Activated T-cell treated with anti-CD3 and anti-CD28 coated beads, Interleukin-2, amount 50 U/mL, for 4 hours (primary cell): ENCODE results near the gene CCL22. TPM values are rescaled to one million over a fixed set of nuclear protein-coding genes. Genes with fewer than 3 reads are reported as not detected.
"Not testable (repeated sequence)": the region's sequence is repeated elsewhere in the genome, so short reads cannot be mapped to it uniquely, and the experiment has no call there.

ENCODE experiments used
- ATAC-seq, 2 donors: fragments of 200-7000 bp; cut with Tn5 transposase; one replicate each; pipeline ENCODE4 v1.10.0; 2021
- DNase-seq: peaks from one replicate; pipeline ENCODE4 v3.0.0-alpha.2; 2020
- H3K27me3 Mint-ChIP-seq: one replicate; pipeline ENCODE4 v1.8.0; 2021; ENCODE audit warnings: low read depth, mixed read lengths
- H3K36me3 Mint-ChIP-seq: one replicate; pipeline ENCODE4 v1.8.0; 2022; ENCODE audit warnings: mixed read lengths; ENCODE audit not compliant: insufficient read depth
- H3K4me1 Mint-ChIP-seq: one replicate; pipeline ENCODE4 v1.8.0; 2021; ENCODE audit warnings: low read depth, mixed read lengths
- H3K4me3 Mint-ChIP-seq: one replicate; pipeline ENCODE4 v1.8.0; 2021; ENCODE audit warnings: mild to moderate bottlenecking, moderate library complexity, mixed read lengths
- H3K9me3 Mint-ChIP-seq: one replicate; pipeline ENCODE4 v1.8.0; 2021; ENCODE audit warnings: mixed read lengths
- total RNA-seq, 3 donors: library from RNA; stranded (reverse); gene quantifications; one replicate each; pipeline ENCODE4 v1.2.1, GENCODE V29; 2021

Gene CCL22
- total RNA-seq, 3 donors from 2014 or later: 62.3 to 121 (median 80.2) TPM

DNA sequence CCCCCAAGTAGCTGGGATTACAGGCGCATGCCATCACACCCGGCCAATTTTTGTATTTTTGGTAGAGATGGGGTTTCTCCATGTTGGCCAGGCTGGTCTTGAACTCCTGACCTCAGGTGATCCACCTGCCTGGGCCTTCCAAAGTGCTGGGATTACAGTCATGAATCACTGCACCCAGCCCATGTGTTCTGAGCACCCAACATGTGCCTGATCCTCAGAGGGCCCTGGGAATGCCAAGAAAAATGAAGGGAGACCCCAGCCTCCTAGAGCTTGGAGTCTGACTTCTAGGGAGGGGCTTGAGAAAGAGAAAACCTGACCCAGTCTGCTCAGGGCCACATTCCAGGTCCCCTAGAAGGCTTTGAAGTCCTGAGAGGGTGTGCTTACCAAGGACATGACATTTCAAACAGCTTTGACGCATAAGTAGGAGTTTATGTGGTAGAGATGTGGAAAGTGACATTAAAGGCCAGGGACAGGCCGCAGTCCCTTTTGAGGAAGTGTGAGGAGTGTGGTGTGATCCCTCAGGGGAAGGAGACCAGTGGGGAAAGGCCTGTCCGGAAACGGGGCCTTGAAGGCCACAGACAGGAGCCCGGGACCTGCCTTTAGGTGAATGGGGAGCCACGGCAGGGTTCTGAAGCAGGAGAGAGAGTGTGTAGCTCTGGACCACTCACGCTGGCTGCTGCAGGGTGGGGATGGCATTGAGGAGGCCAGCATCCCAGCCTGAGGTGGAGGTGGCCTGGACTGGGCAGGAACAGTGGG lies 1.1 kb upstream of the CCL22 start:
- no peak overlapping the region for H3K4me3 Mint-ChIP-seq
- no peaks in the 10 kb centered on the region for H3K36me3 Mint-ChIP-seq
- DNase-seq: no peak
- H3K27me3 Mint-ChIP-seq: no peaks in the 10 kb centered on the region
- peaks cover 2% of the 10 kb centered on the region for H3K4me1 Mint-ChIP-seq
- H3K9me3 Mint-ChIP-seq: no peaks in the 10 kb centered on the region
- ATAC-seq: no peak

DNA sequence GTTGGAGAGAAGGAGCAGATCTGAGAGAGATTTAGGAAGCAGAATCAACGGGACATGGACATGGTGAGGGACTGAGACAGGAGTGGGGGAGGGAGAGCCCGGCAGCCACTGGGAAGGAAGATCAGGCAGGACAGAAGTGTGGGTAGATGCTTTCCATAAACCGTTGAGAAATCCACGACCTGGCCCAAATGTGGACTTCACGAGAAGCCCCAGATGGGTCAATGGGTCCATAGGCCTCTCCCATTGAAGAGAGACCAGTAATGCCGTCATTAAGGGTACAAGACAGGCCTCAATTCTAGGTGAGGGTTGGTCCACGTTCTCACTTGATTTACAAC lies 530 bp upstream of the CCL22 start:
- no peak for DNase-seq
- H3K36me3 Mint-ChIP-seq: no peaks in the 10 kb centered on the region
- no peak for ATAC-seq
- H3K9me3 Mint-ChIP-seq: no peaks in the 10 kb centered on the region
- H3K4me3 Mint-ChIP-seq: no peak overlapping the region
- H3K4me1 Mint-ChIP-seq: peaks cover 2% of the 10 kb centered on the region
- no peaks in the 10 kb centered on the region for H3K27me3 Mint-ChIP-seq

DNA sequence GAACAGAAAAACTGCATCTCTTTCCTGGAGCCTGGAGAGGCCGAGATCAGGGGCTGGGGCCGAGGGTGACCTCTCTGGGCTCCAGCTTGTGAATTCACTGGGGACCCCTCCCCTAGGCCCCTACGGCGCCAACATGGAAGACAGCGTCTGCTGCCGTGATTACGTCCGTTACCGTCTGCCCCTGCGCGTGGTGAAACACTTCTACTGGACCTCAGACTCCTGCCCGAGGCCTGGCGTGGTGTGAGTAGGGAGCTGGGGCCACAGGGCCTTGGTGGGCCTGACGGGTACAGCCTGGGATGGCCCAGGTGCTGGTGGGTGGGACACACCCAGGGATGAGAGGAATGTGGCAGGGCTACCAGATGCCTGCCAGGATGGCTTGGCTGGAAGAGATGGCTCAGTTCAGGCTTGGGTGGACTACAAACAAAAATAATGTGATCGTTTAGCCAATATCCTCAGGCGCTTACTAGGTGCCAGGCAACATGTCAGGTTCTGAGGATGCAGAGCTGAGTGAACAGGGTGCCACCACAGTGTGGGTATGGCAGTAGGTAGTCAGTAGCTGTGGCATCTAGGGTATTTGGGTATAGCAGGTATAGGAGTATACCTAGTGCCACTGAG lies 1.8 kb downstream of the CCL22 start:
- H3K4me3 Mint-ChIP-seq: no peak overlapping the region
- DNase-seq (no peak), ATAC-seq (no peak)
- no peaks in the 10 kb centered on the region for H3K36me3 Mint-ChIP-seq
- H3K27me3 Mint-ChIP-seq: peaks cover 9% of the 10 kb centered on the region
- no peaks in the 10 kb centered on the region for H3K9me3 Mint-ChIP-seq
- H3K4me1 Mint-ChIP-seq: peaks cover 2% of the 10 kb centered on the region

DNA sequence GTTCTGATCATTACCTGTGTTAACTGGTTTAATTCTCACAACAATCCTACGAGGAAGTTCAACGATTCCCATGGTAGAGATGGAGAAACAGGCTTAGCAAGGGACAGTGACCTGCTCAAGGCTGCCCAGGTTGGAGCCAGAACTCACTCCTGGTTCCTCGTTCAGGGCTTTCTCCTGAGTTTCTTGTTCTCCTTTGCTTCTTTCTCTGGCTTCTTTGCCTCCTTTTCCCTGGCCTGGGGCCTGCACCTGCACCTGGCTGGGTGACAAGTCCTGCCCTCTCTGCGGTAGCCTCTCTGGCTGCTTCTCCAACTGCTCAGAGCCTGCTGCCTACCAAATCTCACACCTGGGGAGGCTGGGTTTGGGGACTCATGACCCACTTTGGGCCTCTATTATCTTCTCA lies 2.8 kb downstream of the CCL22 start:
- no peaks in the 10 kb centered on the region for H3K36me3 Mint-ChIP-seq
- no peaks in the 10 kb centered on the region for H3K9me3 Mint-ChIP-seq
- H3K4me1 Mint-ChIP-seq: peaks cover 2% of the 10 kb centered on the region
- peaks cover 10% of the 10 kb centered on the region for H3K27me3 Mint-ChIP-seq
- DNase-seq: no peak
- no peak for ATAC-seq
- H3K4me3 Mint-ChIP-seq: no peak overlapping the region

DNA sequence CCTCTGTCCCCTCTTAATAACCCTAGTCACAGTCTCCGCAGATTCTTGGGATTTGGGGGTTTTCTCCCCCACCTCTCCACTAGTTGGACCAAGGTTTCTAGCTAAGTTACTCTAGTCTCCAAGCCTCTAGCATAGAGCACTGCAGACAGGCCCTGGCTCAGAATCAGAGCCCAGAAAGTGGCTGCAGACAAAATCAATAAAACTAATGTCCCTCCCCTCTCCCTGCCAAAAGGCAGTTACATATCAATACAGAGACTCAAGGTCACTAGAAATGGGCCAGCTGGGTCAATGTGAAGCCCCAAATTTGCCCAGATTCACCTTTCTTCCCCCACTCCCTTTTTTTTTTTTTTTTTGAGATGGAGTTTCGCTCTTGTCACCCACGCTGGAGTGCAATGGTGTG lies 5.6 kb downstream of the CCL22 start:
- no peak for ATAC-seq

DNA sequence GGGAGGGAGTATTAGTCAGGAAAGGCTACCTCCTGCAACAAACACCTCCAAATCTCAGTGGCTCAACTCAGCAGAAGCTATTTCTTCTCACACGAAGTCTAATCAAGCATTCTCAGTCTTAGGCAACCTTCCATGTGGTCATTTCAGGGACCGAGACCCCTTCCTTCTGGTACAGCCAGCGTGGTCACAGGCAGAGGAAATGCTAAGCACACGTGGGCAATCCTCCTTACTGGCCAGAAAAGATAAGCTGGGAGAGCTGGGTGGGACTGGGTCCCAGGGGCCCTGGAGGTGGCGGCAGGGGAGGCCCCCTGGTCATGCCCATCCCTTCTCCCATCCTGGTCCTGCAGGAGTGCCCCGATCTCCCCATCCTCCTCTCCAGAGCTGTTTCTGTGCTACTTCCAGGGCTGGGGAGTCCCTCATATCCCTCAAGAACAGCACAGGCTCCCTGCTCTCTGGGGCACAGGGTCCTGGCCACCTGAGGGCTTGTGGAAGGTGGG lies 8.0 kb downstream of the CCL22 start:
- ATAC-seq (no peak), DNase-seq (no peak)
- peaks cover 2% of the 10 kb centered on the region for H3K4me1 Mint-ChIP-seq
- no peaks in the 10 kb centered on the region for H3K36me3 Mint-ChIP-seq
- no peak overlapping the region for H3K4me3 Mint-ChIP-seq
- no peaks in the 10 kb centered on the region for H3K9me3 Mint-ChIP-seq
- H3K27me3 Mint-ChIP-seq: peaks cover 19% of the 10 kb centered on the region

More for the DNA sequence above, 5.6 kb downstream of the CCL22 start:
- no peak overlapping the region for H3K4me3 Mint-ChIP-seq
- H3K4me1 Mint-ChIP-seq: no peaks in the 10 kb centered on the region
- DNase-seq: no peak
- H3K36me3 Mint-ChIP-seq: no peaks in the 10 kb centered on the region
- no peaks in the 10 kb centered on the region for H3K9me3 Mint-ChIP-seq
- peaks cover 16% of the 10 kb centered on the region for H3K27me3 Mint-ChIP-seq

DNA sequence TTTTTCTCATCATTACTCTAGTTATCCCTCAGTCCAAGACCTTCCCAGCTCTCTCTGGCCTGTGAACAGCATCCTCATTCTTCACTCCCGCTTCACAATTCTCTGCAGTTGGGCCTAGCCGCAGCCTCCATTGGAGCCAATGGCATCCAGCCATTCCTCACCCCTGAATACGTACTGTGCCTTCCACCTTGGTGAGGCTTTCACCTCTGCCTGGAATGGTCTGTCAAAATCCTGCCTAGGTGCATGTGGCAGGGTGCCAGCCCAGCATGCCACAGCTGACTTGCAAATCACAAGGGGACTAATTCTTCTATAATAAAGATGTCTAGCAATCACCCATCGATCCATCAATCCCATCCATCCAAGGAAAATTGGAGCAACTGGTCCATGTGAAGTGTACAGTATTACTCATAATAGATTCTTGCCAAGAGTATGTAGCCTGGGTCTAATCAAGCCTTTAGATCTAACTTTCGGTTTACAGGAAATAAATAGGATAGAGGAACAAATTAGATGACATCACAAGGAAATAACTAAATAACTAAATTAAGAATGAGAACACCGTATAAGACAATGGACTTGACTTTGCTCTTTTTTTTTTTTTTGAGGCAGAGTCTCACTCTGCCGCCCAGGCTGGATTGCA lies 8.7 kb downstream of the CCL22 start:
- ATAC-seq (no peak), DNase-seq (no peak)
- Mint-ChIP-seq H3K36me3 (no peaks in the 10 kb centered on the region), H3K4me1 (peaks cover 2% of the 10 kb centered on the region), H3K4me3 (no peak overlapping the region), H3K27me3 (peaks cover 19% of the 10 kb centered on the region), H3K9me3 (no peaks in the 10 kb centered on the region)

DNA sequence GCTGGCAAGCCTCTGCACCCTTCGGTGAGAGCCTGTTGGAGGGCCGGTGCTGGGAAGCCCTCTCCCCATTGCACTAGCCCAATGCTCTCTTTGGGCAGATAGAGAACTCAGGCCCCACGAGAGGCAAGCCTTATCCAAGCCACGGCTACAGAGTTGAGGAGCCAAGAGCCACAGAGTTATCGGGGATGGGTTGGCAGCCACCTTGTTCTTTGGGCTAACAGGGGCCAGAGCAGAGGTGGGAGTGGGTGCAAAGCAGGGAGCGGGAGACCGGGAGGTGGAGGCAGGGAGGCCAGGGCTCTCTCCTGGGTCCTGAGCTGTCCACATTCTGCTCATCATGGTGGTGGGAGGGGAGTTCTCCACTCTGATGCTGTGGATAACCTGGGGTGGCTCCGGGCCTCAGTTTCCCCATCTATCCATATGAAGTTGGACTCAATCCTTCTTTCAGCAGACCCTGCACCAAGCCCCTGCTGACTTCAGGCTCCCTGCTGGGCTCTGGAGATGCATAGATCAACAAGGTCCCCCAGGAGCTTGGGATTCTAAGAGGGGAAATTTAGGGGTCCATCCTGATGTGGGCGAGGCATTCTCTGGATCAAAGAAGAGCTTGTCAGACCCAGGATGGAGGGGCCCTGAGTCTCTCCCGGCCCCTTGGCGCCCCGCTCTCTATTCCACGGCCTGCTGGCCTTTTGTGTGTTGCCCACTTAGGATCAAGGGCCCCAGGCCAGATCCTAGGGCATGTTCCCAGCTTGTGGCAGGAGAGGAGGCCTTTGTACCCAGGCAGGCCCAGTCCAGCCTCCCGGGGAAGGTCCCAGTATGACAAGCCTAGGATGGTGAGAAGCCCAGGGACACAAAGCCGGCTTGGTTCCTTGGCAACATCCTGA lies 13.2 kb downstream of the CCL22 start:
- H3K4me3 Mint-ChIP-seq: no peak overlapping the region
- H3K36me3 Mint-ChIP-seq: no peaks in the 10 kb centered on the region
- DNase-seq: no peak
- ATAC-seq: no peak
- H3K9me3 Mint-ChIP-seq: no peaks in the 10 kb centered on the region
- peaks cover 16% of the 10 kb centered on the region for H3K27me3 Mint-ChIP-seq
- H3K4me1 Mint-ChIP-seq: peaks cover 2% of the 10 kb centered on the region

DNA sequence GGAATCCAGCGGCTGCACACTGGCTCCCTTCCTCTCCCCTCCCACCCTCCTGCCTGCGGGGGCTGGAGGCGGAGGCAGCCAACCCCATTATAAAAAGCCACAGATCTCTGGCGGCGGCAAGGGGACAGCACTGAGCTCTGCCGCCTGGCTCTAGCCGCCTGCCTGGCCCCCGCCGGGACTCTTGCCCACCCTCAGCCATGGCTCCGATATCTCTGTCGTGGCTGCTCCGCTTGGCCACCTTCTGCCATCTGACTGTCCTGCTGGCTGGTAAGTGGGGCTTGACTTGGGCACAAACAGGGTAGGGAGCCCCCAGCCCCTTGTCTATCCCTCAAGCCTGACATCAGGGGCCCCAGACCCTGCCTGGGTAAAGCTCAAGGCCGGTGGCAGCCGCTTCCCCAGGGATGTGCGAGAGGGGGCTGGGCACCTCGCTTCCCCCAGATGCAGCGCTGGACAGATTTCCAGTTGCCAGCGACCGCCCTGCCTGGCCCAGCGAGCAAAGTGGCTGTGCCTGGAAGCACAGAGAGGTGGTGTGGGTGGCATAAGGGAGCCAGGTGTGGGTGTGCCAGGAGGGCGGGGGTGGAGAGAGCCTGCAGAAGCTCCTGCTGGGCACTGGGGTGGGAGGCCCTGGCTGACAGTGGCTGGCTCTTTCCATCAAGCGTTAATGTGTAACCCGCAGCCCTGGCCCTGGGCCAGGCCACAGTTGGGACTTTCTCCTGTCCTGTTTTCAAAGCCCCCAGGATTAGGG lies 14.0 kb downstream of the CCL22 start, which contains the start of gene CX3CL1:
Gene CX3CL1 (plus strand): TSS at position 119 of the 745 bp plus-strand sequence. CDS start 79 bp downstream, at position 198.
- peaks cover 5% of the 10 kb centered on the region for H3K4me1 Mint-ChIP-seq
- peaks cover 12% of the 10 kb centered on the region for H3K27me3 Mint-ChIP-seq
- H3K9me3 Mint-ChIP-seq: no peaks in the 10 kb centered on the region
- DNase-seq (no peak), ATAC-seq (no peak)
- H3K36me3 Mint-ChIP-seq: no peaks in the 10 kb centered on the region
- H3K4me3 Mint-ChIP-seq: no peak within 1 kb of the TSS

DNA sequence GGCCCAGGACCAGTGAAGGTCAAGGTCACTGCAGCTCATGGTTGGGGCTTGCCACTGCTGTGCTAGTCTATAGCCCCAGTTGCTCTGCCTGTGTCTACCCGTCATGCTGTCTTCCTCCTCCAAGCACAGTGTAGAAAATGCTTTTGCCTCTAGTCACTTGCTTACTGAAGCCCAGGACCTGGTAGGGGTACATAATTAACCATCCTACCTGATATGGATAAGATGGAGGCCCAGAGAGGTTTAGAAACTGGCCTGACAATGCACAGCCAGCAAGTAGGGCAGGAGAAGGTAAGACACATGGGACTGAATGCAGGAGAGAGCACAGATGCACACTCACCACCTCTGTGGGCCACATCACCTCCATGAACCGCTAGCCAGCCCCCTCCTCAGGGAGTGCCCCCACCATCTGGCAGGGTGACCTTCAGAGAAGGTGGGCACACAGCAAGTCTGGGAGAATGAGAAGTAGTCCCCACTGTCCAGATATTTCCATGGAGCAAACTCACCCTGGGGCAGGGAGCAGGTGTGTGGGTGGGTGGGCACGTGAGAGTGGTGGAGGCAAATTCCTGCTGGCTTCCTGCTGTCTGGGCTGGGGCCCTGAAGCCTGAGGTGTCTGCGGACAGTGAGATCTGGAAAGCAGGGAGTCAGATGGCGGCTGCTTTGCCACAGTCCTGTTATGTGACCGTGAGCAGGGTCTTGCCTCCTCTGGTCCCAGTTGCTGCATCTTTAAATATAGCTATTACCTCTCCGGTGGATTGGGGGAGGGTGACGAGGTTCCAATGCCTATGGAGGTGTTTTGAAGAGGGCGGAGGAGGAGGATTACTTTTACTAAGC lies 14.7 kb downstream of the CCL22 start:
- DNase-seq (no peak), ATAC-seq (no peak)
- Mint-ChIP-seq H3K9me3 (no peaks in the 10 kb centered on the region), H3K4me1 (peaks cover 10% of the 10 kb centered on the region), H3K4me3 (no peak overlapping the region), H3K36me3 (no peaks in the 10 kb centered on the region), H3K27me3 (peaks cover 12% of the 10 kb centered on the region)

DNA sequence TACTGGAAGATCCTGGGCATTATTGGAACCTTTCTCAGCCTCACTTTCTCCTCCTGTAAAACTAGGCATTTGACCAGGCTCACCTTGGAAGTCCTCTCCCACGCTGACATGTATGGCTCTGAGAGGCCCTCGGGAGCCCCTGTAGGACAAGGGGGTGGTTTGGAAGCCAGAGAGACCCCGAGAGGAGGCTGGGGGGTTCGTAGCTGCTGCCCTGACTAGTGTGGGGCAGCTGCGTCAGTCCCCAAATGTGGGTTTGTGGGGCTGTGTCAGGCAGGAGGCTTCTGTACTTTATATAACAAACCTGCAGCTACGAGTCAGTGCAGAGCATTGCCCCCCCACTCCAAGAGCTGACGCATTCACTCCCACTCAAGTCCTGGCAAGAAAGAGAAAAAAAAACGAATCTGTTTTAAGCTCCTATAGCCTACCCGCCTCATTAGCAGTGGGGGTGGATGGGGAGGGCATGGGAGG lies 15.5 kb downstream of the CCL22 start:
- Mint-ChIP-seq H3K36me3 (no peaks in the 10 kb centered on the region), H3K27me3 (peaks cover 10% of the 10 kb centered on the region), H3K4me3 (no peak overlapping the region), H3K4me1 (peaks cover 10% of the 10 kb centered on the region), H3K9me3 (no peaks in the 10 kb centered on the region)
- ATAC-seq (no peak), DNase-seq (no peak)

DNA sequence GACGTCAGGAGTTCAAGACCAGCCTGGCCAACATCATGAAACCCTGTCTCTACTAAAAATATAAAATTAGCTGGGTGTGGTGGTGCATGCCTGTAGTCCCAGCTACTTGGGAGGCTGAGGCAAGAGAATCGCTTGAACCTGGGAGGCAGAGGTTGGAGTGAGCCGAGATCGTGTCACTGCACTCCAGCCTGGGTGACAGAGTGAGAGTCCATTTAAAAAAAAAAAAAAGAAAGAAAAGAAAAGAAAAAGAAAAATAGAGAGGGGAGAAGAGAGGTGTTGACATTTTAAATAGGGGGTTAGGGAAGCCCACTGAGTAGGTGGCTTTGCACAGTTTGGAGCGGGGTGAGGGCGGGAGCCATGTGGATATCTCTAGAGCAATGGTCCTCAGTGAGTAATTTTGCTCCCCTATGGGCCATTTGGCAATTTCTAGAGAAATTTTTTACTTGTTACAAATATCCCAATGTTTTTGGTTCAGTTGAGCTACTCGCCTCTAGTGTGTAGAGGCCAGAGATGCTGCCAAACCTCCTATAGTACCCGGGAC lies 16.4 kb downstream of the CCL22 start:
- not testable (repeated sequence) for ATAC-seq, H3K4me1 Mint-ChIP-seq, H3K9me3 Mint-ChIP-seq, DNase-seq, H3K27me3 Mint-ChIP-seq, H3K4me3 Mint-ChIP-seq, H3K36me3 Mint-ChIP-seq
